Upper lobe of right lung (tissue), 1 donor: ENCODE results near the gene ALX1. TPM values are rescaled to one million over a fixed set of nuclear protein-coding genes. Genes with fewer than 3 reads are reported as not detected.
A peak's percentile ranks its signal among the peaks of the same experiment; 100 is the strongest.
"Not testable (repeated sequence)": the region's sequence is repeated elsewhere in the genome, so short reads cannot be mapped to it uniquely, and the experiment has no call there.

Experiments used
- ATAC-seq: fragments of 200-7000 bp; cut with Tn5 transposase; one replicate; pipeline ENCODE4 v1.9.1; 2020; ENCODE audit warnings: mild to moderate bottlenecking, moderate library complexity
- DNase-seq: peaks from one replicate; pipeline ENCODE4 v3.0.0-alpha.2; 2020
- H3K27ac ChIP-seq: fragments of 200-600 bp; one replicate; pipeline ENCODE4 v1.8.0; 2022
- H3K27me3 ChIP-seq: fragments of 200-600 bp; one replicate; pipeline ENCODE4 v1.8.0; 2022; ENCODE audit warnings: mild to moderate bottlenecking
- H3K36me3 ChIP-seq: fragments of 200-600 bp; one replicate; pipeline ENCODE4 v1.8.0; 2022
- H3K4me1 ChIP-seq: fragments of 200-600 bp; one replicate; pipeline ENCODE4 v1.8.0; 2022
- H3K4me3 ChIP-seq: fragments of 200-600 bp; one replicate; pipeline ENCODE4 v1.8.0; 2022; ENCODE audit warnings: mild to moderate bottlenecking
- H3K9me3 ChIP-seq: fragments of 200-600 bp; one replicate; pipeline ENCODE4 v1.8.0; 2022
- intact Hi-C: fragments of 100-400 bp; cut with DNase I; formaldehyde crosslinking; loops from one replicate; pipeline ENCODE4 v1.11.0; 2022
- total RNA-seq: library from RNA; stranded (reverse); fragmentation: NEBNext Ultra II Directional; extraction: Animal tissue kit (Norgen Biotek cat#: 25700); gene quantifications from one replicate; pipeline ENCODE4 v1.2.1, GENCODE V29; 2021
- TF ChIP-seq, protein P1 (sequence below): fragments of 200-600 bp; IDR thresholded peaks from one replicate; pipeline ENCODE4 v1.8.0; 2022; ENCODE audit warnings: antibody characterized with exemption
- donor health status: DM: no; HTN: yes; CAD: no; lungs with severe emphysema.

Gene ALX1
- total RNA-seq, 1 donor from 2014 or later: not detected

DNA sequence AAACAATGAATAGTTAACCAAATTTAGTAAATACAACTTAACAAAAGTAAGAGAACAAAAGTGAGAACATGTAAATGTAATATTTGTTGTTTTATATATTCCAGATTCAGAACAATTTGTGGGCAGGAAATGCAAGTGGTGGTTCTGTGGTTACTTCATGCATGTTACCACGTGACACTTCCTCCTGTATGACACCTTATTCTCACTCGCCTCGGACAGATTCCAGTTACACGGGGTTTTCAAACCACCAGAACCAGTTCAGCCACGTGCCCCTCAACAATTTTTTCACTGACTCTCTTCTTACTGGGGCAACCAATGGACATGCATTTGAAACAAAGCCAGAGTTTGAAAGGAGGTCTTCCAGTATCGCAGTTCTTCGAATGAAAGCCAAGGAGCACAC, 21.0 kb downstream of the ALX1 start:
- intact Hi-C loops: no loop called here
- no peak for ATAC-seq
- no peak overlapping the region for H3K4me3 ChIP-seq

DNA sequence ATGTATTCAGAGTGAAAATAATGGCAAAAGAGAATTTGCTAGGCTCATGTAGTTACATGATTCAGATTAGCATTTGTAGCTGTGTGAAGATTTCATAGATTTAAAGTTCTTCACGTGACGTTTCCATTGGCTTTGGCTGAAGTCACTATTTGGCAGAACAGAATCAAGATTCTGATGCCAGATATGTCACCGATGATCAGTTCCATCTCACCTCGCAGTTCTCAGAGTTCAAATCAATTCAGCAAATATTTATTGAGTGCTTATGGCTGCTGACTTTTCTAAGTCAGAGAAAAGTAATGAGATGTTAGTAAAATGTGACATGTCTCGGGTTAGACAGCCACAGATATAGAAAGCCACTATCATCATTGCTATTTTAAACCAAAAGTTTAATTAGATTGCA, 28.4 kb downstream of the ALX1 start:
- H3K4me3 ChIP-seq: no peak overlapping the region
- DNase-seq: no peak
- intact Hi-C loops: no loop called here
- no peaks in the 10 kb centered on the region for H3K36me3 ChIP-seq
- no peak for ATAC-seq
- H3K4me1 ChIP-seq: no peaks in the 10 kb centered on the region
- H3K9me3 ChIP-seq: no peaks in the 10 kb centered on the region
- TF ChIP-seq, protein P1, sequence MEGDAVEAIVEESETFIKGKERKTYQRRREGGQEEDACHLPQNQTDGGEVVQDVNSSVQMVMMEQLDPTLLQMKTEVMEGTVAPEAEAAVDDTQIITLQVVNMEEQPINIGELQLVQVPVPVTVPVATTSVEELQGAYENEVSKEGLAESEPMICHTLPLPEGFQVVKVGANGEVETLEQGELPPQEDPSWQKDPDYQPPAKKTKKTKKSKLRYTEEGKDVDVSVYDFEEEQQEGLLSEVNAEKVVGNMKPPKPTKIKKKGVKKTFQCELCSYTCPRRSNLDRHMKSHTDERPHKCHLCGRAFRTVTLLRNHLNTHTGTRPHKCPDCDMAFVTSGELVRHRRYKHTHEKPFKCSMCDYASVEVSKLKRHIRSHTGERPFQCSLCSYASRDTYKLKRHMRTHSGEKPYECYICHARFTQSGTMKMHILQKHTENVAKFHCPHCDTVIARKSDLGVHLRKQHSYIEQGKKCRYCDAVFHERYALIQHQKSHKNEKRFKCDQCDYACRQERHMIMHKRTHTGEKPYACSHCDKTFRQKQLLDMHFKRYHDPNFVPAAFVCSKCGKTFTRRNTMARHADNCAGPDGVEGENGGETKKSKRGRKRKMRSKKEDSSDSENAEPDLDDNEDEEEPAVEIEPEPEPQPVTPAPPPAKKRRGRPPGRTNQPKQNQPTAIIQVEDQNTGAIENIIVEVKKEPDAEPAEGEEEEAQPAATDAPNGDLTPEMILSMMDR: no peak
- no peak overlapping the region for H3K27ac ChIP-seq
- no peaks in the 10 kb centered on the region for H3K27me3 ChIP-seq

More for the DNA sequence above, 21.0 kb downstream of the ALX1 start:
- Histone ChIP-seq H3K27ac (no peak overlapping the region), H3K9me3 (no peaks in the 10 kb centered on the region), H3K4me1 (no peaks in the 10 kb centered on the region), H3K36me3 (no peaks in the 10 kb centered on the region), H3K27me3 (no peaks in the 10 kb centered on the region)
- TF ChIP-seq, protein P1: no peak
- DNase-seq: no peak

DNA sequence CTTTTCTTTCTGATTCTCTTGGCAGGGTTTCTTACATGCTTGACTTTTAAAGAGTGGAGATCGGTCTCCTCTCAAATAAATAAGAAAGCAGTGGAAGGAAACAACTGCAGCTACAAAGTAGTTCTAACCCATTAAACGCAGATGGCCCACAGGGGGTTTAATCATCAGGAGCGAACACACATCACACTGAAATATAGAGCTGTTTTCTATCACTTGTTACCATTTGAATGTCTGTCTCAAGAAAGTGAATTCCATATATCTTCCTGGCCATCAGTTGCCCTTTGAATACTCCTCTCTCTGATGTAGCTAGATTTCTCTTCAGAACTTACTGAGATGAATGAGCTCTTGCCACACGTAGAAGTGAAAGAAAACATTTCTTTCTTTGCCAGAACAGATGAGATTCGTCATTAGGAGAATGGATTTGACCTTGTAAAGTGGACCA, 29.1 kb downstream of the ALX1 start:
- H3K27me3 ChIP-seq: no peaks in the 10 kb centered on the region
- H3K36me3 ChIP-seq: no peaks in the 10 kb centered on the region
- no peaks in the 10 kb centered on the region for H3K9me3 ChIP-seq
- no peaks in the 10 kb centered on the region for H3K4me1 ChIP-seq
- DNase-seq (no peak), ATAC-seq (no peak)
- TF ChIP-seq, protein P1: no peak
- intact Hi-C loops: no loop called here
- H3K4me3 ChIP-seq: no peak overlapping the region
- no peak overlapping the region for H3K27ac ChIP-seq

DNA sequence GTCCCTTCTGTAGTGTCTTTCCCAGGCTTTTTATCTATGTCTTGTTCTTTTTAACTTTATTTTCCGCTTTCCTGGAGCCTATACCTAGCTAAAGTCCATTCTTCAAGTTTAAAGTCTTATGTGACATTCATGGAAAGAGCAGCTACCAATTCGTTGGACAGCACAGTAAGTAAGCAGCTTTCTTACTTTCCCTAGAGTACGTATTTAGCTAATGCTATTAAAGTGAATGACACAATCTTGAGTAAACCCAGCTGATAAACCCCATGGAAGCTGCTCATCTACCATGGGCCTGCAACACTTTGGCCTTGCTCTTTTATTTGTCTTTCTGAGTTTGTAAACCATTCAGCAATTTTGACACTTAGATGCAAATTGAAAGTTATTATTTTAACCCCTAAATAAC, 30.0 kb downstream of the ALX1 start:
- intact Hi-C loops: no loop called here
- Histone ChIP-seq H3K36me3 (no peaks in the 10 kb centered on the region), H3K4me3 (no peak overlapping the region), H3K4me1 (no peaks in the 10 kb centered on the region), H3K9me3 (no peaks in the 10 kb centered on the region), H3K27ac (no peak overlapping the region), H3K27me3 (no peaks in the 10 kb centered on the region)
- DNase-seq (no peak), ATAC-seq (no peak)
- TF ChIP-seq, protein P1: no peak

DNA sequence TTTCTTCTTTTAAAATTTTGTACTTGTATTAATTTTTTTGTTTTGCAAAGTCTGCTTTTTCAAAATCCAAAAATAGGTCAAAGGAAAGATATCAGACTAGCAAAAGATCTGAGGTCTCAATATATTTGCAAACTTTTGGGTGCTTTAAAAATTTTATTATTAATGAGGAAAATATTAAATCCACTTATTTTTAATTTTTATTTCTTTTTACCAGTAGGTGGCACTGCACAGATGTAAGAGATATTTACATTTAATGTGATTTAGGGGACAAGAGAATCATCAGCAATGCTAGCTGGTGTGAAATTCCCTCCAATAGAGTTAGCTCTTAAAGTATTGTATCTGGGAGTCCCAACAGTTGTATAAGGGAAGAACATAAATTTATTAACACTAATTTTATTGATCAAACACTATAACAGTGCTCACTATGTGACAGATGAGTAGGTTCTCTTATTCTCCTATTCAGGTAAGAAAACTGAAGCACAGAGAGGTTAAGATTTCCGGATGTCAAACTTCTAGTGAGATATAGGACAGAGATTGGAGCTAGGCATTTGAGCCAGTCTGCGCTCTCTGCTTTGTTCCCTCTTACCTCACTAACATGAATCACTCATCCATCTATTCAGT, 30.5 kb downstream of the ALX1 start:
- no peak overlapping the region for H3K27ac ChIP-seq
- no peak overlapping the region for H3K4me3 ChIP-seq
- H3K36me3 ChIP-seq: no peaks in the 10 kb centered on the region
- ATAC-seq (no peak), DNase-seq (no peak)
- intact Hi-C loops: no loop called here
- TF ChIP-seq, protein P1: peak; percentile 42
- no peaks in the 10 kb centered on the region for H3K27me3 ChIP-seq
- no peaks in the 10 kb centered on the region for H3K4me1 ChIP-seq
- no peaks in the 10 kb centered on the region for H3K9me3 ChIP-seq

DNA sequence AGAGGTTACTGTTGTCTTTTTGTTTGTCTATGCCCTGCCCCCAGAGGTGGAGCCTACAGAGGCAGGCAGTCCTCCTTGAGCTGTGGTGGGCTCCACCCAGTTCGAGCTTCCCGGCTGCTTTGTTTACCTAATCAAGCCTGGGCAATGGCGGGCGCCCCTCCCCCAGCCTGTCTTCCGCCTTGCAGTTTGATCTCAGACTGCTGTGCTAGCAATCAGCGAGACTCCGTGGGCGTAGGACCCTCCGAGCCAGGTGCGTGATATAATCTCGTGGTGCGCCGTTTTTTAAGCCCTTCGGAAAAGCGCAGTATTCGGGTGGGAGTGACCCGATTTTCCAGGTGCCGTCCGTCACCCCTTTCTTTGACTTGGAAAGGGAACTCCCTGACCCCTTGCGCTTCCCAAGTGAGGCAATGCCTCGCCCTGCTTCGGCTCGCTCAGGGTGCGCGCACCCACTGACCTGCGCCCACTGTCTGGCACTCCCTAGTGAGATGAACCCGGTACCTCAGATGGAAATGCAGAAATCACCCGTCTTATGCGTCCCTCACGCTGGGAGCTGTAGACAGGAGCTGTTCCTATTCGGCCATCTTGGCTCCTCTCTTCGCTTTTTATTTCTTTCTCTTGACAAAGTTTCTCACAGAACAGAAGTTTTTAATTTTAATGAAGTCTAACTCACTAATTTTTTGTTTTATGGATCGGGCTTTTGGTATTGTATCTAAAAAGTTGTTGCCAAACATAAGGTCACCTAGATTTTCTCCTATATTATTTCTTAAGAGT, 38.0 kb downstream of the ALX1 start:
- H3K9me3 ChIP-seq, intact Hi-C loops, H3K4me1 ChIP-seq, ATAC-seq, H3K4me3 ChIP-seq, DNase-seq, H3K27ac ChIP-seq, H3K27me3 ChIP-seq, H3K36me3 ChIP-seq: not testable (repeated sequence)
